H1 (cell line): ENCODE results near the gene PCDH9. TPM values are rescaled to one million over a fixed set of nuclear protein-coding genes. Genes with fewer than 3 reads are reported as not detected.

Experiments
- polyA plus RNA-seq, 7 experiments: library from polyadenylated mRNA; depleted of rRNA in 3 of 7; stranded (reverse) in 5 of 7; unstranded in 2 of 7; fragments of >200 nt in 5 of 7; fragments of 200-250 nt in 2 of 7; gene quantifications; 1 replicate in 5 of 7; 2 replicates in 1 of 7; 4 replicates in 1 of 7; pipeline versions ENCODE4 v1.2.1 to v1.2.3, GENCODE V29; 2011 to 2013; ENCODE audit warnings: missing spikeins in 2 of 7, mixed read lengths in 2 of 7
- total RNA-seq: library from RNA; stranded (reverse); fragmentation: NEBNext Ultra II Directional; extraction: Animal tissue kit (Norgen Biotek cat#: 25700); gene quantifications from 2 replicates; pipeline ENCODE4 v1.2.1, GENCODE V29; 2021
- TF ChIP-seq, protein P1 (sequence below): fragments of 300-600 bp; sonication (generic); IDR thresholded peaks from 2 replicates; pipeline ENCODE4 v1.7.1; 2012; ENCODE audit warnings: low read length, moderate library complexity, mild to moderate bottlenecking, inconsistent platforms; ENCODE audit not compliant: insufficient replicate concordance

Gene PCDH9
- total and polyA plus RNA-seq, 2 of the 8 experiments (the other 6 are each of a cell fraction or from before 2014, with no cell fraction given): 0.12 to 0.60 TPM

DNA sequence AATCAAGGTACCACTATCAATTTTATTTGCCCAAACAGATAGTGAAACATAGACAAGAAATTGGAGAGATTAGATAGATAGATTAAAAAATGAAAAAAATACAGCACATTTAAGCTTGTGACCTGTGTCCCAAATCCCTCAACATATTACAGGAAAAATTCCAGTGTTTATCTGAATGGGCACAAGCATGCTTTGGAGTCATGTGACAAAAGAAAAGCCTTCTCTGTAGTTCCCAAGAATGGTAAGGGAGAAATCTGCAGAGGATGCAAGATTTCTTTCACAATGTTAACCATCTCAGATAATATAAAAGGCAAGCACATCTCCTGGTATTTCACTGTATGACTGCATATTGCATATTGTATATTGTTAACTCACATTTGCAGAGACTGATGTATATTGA, 168.0 kb downstream of the PCDH9 start (continued):
- TF ChIP-seq, protein P1, sequence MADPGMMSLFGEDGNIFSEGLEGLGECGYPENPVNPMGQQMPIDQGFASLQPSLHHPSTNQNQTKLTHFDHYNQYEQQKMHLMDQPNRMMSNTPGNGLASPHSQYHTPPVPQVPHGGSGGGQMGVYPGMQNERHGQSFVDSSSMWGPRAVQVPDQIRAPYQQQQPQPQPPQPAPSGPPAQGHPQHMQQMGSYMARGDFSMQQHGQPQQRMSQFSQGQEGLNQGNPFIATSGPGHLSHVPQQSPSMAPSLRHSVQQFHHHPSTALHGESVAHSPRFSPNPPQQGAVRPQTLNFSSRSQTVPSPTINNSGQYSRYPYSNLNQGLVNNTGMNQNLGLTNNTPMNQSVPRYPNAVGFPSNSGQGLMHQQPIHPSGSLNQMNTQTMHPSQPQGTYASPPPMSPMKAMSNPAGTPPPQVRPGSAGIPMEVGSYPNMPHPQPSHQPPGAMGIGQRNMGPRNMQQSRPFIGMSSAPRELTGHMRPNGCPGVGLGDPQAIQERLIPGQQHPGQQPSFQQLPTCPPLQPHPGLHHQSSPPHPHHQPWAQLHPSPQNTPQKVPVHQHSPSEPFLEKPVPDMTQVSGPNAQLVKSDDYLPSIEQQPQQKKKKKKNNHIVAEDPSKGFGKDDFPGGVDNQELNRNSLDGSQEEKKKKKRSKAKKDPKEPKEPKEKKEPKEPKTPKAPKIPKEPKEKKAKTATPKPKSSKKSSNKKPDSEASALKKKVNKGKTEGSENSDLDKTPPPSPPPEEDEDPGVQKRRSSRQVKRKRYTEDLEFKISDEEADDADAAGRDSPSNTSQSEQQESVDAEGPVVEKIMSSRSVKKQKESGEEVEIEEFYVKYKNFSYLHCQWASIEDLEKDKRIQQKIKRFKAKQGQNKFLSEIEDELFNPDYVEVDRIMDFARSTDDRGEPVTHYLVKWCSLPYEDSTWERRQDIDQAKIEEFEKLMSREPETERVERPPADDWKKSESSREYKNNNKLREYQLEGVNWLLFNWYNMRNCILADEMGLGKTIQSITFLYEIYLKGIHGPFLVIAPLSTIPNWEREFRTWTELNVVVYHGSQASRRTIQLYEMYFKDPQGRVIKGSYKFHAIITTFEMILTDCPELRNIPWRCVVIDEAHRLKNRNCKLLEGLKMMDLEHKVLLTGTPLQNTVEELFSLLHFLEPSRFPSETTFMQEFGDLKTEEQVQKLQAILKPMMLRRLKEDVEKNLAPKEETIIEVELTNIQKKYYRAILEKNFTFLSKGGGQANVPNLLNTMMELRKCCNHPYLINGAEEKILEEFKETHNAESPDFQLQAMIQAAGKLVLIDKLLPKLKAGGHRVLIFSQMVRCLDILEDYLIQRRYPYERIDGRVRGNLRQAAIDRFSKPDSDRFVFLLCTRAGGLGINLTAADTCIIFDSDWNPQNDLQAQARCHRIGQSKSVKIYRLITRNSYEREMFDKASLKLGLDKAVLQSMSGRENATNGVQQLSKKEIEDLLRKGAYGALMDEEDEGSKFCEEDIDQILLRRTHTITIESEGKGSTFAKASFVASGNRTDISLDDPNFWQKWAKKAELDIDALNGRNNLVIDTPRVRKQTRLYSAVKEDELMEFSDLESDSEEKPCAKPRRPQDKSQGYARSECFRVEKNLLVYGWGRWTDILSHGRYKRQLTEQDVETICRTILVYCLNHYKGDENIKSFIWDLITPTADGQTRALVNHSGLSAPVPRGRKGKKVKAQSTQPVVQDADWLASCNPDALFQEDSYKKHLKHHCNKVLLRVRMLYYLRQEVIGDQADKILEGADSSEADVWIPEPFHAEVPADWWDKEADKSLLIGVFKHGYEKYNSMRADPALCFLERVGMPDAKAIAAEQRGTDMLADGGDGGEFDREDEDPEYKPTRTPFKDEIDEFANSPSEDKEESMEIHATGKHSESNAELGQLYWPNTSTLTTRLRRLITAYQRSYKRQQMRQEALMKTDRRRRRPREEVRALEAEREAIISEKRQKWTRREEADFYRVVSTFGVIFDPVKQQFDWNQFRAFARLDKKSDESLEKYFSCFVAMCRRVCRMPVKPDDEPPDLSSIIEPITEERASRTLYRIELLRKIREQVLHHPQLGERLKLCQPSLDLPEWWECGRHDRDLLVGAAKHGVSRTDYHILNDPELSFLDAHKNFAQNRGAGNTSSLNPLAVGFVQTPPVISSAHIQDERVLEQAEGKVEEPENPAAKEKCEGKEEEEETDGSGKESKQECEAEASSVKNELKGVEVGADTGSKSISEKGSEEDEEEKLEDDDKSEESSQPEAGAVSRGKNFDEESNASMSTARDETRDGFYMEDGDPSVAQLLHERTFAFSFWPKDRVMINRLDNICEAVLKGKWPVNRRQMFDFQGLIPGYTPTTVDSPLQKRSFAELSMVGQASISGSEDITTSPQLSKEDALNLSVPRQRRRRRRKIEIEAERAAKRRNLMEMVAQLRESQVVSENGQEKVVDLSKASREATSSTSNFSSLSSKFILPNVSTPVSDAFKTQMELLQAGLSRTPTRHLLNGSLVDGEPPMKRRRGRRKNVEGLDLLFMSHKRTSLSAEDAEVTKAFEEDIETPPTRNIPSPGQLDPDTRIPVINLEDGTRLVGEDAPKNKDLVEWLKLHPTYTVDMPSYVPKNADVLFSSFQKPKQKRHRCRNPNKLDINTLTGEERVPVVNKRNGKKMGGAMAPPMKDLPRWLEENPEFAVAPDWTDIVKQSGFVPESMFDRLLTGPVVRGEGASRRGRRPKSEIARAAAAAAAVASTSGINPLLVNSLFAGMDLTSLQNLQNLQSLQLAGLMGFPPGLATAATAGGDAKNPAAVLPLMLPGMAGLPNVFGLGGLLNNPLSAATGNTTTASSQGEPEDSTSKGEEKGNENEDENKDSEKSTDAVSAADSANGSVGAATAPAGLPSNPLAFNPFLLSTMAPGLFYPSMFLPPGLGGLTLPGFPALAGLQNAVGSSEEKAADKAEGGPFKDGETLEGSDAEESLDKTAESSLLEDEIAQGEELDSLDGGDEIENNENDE: no peak
